Activated naive CD4-positive, alpha-beta T cell treated with anti-CD3 and anti-CD28 coated beads, Interleukin-2, amount 10 ng/mL, durations not matched to agents 7 days and 5 days (primary cell): ENCODE data around the gene RHOH.
A peak's percentile ranks its signal among the peaks of the same experiment; 100 is the strongest.

ENCODE experiments used
- CTCF ChIA-PET: fragments of 350-600 bp; sonication (Branson Sonifier 250); formaldehyde crosslinking; loops from one replicate; lab custom pipeline; 2021; ENCODE audit warnings: antibody characterized with exemption; lab: Charles Lee
- DNase-seq: peaks from one replicate; pipeline ENCODE4 v3.0.0-alpha.2; 2020
- H3K27ac Mint-ChIP-seq: one replicate; pipeline ENCODE4 v1.8.0; 2021; ENCODE audit warnings: mild to moderate bottlenecking, moderate library complexity, mixed read lengths
- H3K27me3 Mint-ChIP-seq: one replicate; pipeline ENCODE4 v1.8.0; 2021; ENCODE audit warnings: mild to moderate bottlenecking, mixed read lengths
- H3K36me3 Mint-ChIP-seq: one replicate; pipeline ENCODE4 v1.8.0; 2021; ENCODE audit warnings: mixed read lengths
- H3K4me1 Mint-ChIP-seq: one replicate; pipeline ENCODE4 v1.8.0; 2021; ENCODE audit warnings: mixed read lengths
- H3K4me3 Mint-ChIP-seq: one replicate; pipeline ENCODE4 v1.8.0; 2021; ENCODE audit warnings: mild to moderate bottlenecking, moderate library complexity, mixed read lengths
- H3K9me3 Mint-ChIP-seq: one replicate; pipeline ENCODE4 v1.8.0; 2021; ENCODE audit warnings: mixed read lengths

The RHOH gene

DNA sequence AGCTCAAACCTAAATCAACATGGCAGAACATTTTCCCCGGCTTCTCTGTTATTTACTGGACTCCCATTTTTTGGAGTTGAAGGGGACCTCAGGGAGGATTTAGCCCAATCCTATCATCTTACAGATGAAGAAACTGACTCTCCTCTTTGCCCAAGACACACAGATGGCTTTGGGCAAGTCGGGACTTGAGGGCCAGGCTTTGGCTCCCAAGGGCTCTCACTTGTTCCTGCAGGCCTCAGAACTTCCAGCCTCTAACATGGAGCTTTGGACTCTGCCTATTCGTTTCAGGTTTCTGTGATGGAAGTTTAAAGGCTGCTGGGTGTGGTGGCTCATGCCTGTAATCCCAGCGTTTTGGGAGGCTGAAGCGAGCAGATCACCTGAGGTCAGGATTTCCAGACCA lies 59.5 kb downstream of the RHOH start:
- Mint-ChIP-seq H3K27me3 (no peaks in the 10 kb centered on the region), H3K36me3 (peaks cover 4% of the 10 kb centered on the region), H3K27ac (peak overlapping the region; percentile 86), H3K9me3 (peaks cover 2% of the 10 kb centered on the region), H3K4me1 (peaks cover 82% of the 10 kb centered on the region), H3K4me3 (no peak overlapping the region)
- no peak for DNase-seq
- CTCF ChIA-PET: interaction anchor here (0.6 to 4.4 kb wide), 6 partner anchors 8 to 55 kb away, joined by 3 to 22 read pairs (median 4); no protein-coding TSS in a partner anchor

DNA sequence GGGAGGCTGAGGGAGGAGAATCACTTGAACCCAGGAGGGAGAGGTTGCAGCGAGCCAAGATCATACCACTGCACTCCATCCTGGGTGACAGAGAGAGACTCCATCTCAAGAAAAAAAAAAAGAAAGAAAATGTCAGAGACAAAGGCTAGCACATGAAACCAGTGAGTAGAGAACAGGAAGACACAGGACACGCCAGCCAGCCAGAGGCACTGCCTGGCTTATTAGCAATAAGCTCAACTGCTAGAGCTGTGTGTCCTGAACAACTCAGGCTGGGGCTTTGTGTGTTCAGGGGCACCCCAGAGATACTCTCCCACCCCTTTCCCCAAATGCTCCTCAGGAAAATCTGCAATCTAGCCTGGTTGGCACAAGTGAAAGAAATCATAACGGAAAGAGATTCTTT lies 60.0 kb downstream of the RHOH start:
- CTCF ChIA-PET: interaction anchor here (0.6 to 4.4 kb wide), 7 partner anchors 9 to 55 kb away, joined by 3 to 22 read pairs (median 4); no protein-coding TSS in a partner anchor
- Mint-ChIP-seq H3K4me3 (peak overlapping the region; percentile 27), H3K4me1 (peaks cover 81% of the 10 kb centered on the region), H3K36me3 (peaks cover 2% of the 10 kb centered on the region), H3K9me3 (peaks cover 2% of the 10 kb centered on the region), H3K27me3 (no peaks in the 10 kb centered on the region), H3K27ac (peak overlapping the region; percentile 85)
- no peak for DNase-seq

DNA sequence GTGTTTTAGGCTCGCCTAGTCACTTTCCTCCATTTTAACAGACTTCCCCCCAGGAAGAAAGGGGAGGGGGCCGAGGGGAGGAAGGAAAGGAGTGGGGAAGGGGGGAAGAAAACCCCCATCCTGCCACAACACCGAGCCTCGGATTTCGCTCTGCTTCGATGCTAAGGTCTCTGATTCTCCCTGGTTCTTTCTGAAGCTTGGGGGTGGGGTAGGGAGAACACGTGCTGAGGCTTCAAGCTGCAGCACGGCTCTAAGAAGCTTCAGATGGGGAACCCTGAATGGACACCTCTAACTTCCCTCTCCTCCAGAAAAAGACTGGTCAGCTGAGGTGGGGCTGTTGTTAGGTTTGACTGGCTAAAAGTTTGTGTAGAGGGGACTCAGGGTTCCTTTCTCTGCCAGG lies 61.8 kb downstream of the RHOH start:
- no peak for DNase-seq
- H3K36me3 Mint-ChIP-seq: peaks cover 2% of the 10 kb centered on the region
- H3K4me3 Mint-ChIP-seq: peak overlapping the region; percentile 28
- peak overlapping the region; percentile 82 for H3K27ac Mint-ChIP-seq
- CTCF ChIA-PET: interaction anchor here (1.0 to 4.4 kb wide), 5 partner anchors 11 to 49 kb away, joined by 3 to 22 read pairs (median 5); no protein-coding TSS in a partner anchor
- peaks cover 79% of the 10 kb centered on the region for H3K4me1 Mint-ChIP-seq
- no peaks in the 10 kb centered on the region for H3K27me3 Mint-ChIP-seq
- peaks cover 2% of the 10 kb centered on the region for H3K9me3 Mint-ChIP-seq

DNA sequence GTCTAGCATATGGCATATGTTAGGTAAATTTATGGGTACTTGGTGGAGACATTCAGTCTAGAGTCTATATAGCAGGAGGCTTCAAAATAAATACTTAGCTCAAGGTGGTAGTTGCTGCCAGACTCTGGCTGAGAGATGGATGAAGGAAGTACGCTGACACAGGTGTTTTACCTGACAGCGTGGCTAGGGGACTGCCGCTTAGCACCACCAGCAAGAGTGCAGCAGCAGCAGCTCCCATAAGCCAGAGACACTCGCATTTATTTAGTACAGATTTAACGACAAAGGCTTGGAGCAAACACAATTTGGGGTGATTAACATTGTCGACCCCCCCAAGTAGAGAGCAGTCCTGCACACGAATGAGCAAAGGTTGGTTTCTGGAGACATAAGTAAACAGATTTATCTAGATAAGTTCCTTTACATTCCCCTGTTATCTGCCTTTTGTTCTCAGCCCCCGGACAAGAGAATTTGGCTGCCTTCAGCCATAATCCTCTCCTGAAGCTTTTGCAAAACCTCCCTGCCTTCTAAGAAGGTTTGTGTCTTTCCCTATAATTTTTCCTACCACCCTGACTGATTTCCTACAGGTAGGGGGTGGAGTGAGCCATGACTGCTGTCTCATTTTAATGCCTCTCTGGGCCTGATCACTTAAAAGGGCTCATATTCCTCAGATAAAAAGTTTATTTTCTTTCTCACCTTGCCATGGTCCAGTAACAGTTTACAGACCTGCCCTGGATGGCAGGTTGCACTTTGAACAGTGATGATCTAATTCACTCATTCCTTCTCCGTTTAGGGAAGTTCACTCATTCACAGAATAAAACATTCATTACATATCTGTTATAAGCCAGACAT lies 64.6 kb downstream of the RHOH start:
- DNase-seq: no peak
- H3K4me3 Mint-ChIP-seq: no peak overlapping the region
- no peak overlapping the region for H3K27ac Mint-ChIP-seq
- H3K4me1 Mint-ChIP-seq: peaks cover 77% of the 10 kb centered on the region
- CTCF ChIA-PET: interaction anchor here (0.9 kb wide), 1 partner anchor 48 kb away, joined by 4 read pairs; no protein-coding TSS in a partner anchor
- peaks cover 4% of the 10 kb centered on the region for H3K36me3 Mint-ChIP-seq
- H3K27me3 Mint-ChIP-seq: no peaks in the 10 kb centered on the region
- H3K9me3 Mint-ChIP-seq: peaks cover 4% of the 10 kb centered on the region

DNA sequence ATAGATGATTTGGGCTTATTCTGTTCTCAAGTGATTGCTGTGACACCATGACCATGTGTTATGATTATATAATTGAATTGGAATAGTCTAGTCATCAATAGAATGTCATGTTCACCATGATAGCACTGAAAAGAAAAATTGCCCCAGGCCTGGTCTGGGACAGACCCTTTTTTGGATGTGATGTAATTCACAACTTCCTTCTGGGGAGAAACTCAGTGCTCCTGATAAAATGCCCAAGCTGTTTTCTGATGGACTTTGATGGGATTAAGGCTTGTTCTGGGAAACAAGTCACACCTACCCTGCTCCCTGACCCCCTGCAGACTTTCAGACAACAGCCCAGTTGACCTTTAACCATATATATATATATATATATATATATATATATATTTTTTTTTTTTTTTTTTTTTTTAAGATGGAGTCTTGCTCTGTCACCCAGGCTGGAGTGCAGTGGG lies 65.3 kb downstream of the RHOH start:
- Mint-ChIP-seq H3K27ac (no peak overlapping the region), H3K4me1 (peaks cover 76% of the 10 kb centered on the region), H3K4me3 (no peak overlapping the region), H3K36me3 (peaks cover 4% of the 10 kb centered on the region), H3K9me3 (peaks cover 4% of the 10 kb centered on the region), H3K27me3 (no peaks in the 10 kb centered on the region)
- DNase-seq: no peak
- CTCF ChIA-PET: no interaction called here

DNA sequence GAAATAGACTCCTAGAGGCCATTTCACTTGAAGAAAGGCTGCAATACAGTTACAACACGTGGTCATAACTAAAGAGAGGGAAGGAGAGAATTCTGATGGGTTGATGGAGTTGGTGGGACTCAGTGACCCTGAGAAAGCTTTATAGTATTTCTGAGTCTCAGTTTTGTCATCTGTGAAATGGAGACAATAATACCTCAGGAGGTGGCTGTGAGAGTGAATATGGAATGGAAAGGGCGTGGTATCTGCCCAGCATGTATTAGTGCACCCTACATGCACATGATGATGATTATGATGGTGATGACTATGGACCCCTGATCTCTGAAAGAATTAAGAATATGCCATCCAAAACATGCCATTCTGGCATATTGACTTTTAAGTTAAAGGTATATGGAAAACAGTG lies 66.0 kb downstream of the RHOH start:
- H3K9me3 Mint-ChIP-seq: peaks cover 4% of the 10 kb centered on the region
- no peak for DNase-seq
- H3K27ac Mint-ChIP-seq: no peak overlapping the region
- peaks cover 4% of the 10 kb centered on the region for H3K36me3 Mint-ChIP-seq
- CTCF ChIA-PET: no interaction called here
- no peak overlapping the region for H3K4me3 Mint-ChIP-seq
- no peaks in the 10 kb centered on the region for H3K27me3 Mint-ChIP-seq
- H3K4me1 Mint-ChIP-seq: peaks cover 75% of the 10 kb centered on the region

DNA sequence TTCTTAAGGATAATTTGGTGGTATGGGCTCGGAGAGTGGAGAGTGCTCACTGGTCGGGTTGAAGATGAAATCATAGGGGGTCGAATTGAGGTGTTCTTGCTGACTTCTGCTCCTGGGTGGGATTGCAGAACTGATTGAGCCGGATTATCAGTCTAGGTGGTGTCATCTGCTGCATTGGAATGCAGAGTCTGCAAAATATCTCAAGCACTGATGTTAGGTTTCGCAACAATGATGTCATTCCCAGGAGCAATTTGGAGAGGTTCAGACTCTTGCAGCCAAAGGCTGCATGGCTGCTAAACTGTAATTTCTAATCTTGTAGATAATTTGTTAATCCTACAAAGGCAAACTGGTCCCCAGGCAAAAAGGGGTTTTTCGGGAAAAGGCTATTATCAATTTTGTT lies 67.7 kb downstream of the RHOH start:
- no peak for DNase-seq
- Mint-ChIP-seq H3K4me1 (peaks cover 60% of the 10 kb centered on the region), H3K27ac (peak overlapping the region; percentile 11), H3K36me3 (peaks cover 4% of the 10 kb centered on the region), H3K9me3 (peaks cover 3% of the 10 kb centered on the region), H3K4me3 (no peak overlapping the region), H3K27me3 (no peaks in the 10 kb centered on the region)
- CTCF ChIA-PET: no interaction called here

DNA sequence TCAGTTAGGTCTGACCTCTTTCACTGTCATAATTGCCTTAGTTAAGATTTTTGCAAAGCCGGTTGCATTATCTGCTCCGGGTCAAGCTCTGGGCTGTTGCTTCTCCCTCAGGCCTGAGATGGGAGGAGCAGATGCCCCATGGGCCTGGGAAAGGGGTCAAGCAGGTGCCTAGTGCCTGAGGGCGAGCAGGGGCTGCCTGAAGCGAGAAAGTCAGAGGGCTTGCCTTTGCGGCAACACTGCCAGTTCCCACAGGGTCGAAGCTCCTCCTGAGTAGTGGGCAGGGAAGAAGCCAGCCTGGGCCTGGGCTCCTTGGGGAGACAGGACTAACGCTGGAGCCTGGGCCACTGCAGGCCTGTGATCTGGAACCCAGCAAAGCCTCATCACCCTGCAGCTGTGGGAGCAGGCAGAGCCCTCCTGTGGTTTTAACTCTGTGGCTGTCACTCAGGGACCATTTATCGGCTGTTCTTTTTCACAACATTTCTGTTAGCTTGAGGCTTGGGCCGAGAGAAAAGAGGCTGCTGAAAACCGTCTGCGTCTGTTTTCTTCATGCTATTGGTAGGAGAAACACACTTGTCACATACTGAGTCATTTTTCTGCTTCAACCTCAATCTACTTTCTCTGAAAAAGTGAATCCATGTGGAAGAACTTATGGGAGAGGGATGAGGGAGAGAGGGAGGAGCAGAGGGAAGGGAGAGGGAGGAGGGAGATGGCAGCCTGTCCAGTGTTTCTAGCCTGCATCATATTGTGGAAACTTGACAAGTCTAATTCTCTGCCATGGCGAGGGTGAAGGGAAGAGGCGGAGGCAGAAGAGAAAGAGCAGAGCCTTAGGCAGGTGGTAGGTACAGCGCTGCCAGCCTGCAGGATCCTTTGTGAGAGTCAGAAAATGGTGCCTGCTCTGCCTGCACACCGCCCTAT lies 68.4 kb downstream of the RHOH start:
- Mint-ChIP-seq H3K36me3 (peaks cover 3% of the 10 kb centered on the region), H3K9me3 (peaks cover 2% of the 10 kb centered on the region), H3K27ac (peak overlapping the region; percentile 81), H3K27me3 (no peaks in the 10 kb centered on the region), H3K4me3 (peak overlapping the region; percentile 50), H3K4me1 (peaks cover 56% of the 10 kb centered on the region)
- CTCF ChIA-PET: interaction anchor here (0.9 kb wide), 1 partner anchor 18 kb away, joined by 3 read pairs; no protein-coding TSS in a partner anchor
- DNase-seq: peak; percentile 51

DNA sequence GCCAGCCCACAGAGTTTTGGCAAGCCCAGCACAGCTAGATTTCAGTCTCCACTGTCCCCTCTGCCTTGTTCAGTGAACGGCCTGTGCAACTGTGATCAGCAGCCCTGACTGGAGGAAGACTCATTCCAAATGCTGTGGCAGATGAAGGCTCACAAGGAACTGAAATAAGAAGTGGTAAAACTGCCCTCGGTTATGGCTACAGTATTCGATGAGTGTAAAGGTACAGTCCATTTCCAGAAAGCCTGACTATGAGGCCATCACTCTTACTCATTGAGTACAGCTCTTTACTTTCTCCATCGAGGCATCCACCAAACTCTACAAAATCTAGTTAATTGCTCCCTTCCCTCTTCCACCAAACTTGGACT lies 69.1 kb downstream of the RHOH start:
- H3K27ac Mint-ChIP-seq: peak overlapping the region; percentile 81
- H3K4me1 Mint-ChIP-seq: peaks cover 55% of the 10 kb centered on the region
- H3K9me3 Mint-ChIP-seq: peaks cover 2% of the 10 kb centered on the region
- no peak overlapping the region for H3K4me3 Mint-ChIP-seq
- CTCF ChIA-PET: interaction anchor here (0.9 kb wide), 1 partner anchor 18 kb away, joined by 3 read pairs; no protein-coding TSS in a partner anchor
- H3K27me3 Mint-ChIP-seq: no peaks in the 10 kb centered on the region
- peaks cover 3% of the 10 kb centered on the region for H3K36me3 Mint-ChIP-seq
- DNase-seq: no peak

DNA sequence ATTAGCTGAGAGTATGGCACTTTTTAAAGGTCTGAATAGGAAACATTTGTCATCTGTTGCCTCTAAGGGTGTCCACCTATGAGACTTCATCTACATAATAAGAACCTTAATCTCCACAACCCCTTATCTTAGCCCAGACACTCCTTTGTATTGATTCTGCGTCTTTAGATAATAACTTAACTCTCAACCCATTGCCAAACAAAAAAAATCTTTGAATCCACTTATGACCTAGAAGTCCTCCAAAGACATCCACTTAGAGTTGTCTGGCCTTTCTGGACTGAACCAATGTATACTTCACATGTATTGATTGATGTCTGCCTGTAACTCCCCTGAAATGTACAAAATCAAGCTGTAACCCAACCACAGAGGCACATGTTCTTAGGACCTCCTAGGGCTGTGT lies 72.3 kb downstream of the RHOH start:
- CTCF ChIA-PET: interaction anchor here (0.9 kb wide), 1 partner anchor 15 kb away, joined by 3 read pairs; no protein-coding TSS in a partner anchor
- H3K27me3 Mint-ChIP-seq: no peaks in the 10 kb centered on the region
- DNase-seq: no peak
- peaks cover 1% of the 10 kb centered on the region for H3K36me3 Mint-ChIP-seq
- no peak overlapping the region for H3K27ac Mint-ChIP-seq
- H3K9me3 Mint-ChIP-seq: no peaks in the 10 kb centered on the region
- no peak overlapping the region for H3K4me3 Mint-ChIP-seq
- peaks cover 34% of the 10 kb centered on the region for H3K4me1 Mint-ChIP-seq

DNA sequence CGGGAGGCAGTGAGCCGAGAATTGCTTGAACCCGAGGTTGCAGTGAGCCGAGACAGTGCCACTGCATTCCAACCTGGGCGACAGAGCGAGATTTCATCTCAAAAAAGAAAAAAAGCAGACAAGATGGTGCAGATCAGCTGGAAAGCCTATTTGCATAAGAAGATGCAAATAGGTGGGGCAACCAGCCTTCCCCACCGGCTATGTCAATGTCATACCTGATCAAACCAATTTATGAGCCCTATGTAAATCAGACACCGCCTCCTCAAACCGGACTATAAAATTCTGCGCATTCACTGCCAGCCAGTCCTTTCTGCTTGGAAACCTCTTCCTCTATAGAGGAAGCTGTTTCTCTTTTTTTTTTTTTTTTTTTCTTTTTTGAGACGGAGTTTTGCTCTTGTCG lies 73.8 kb downstream of the RHOH start:
- Mint-ChIP-seq H3K27me3 (no peaks in the 10 kb centered on the region), H3K4me1 (peaks cover 31% of the 10 kb centered on the region), H3K9me3 (no peaks in the 10 kb centered on the region), H3K4me3 (no peak overlapping the region), H3K27ac (no peak overlapping the region), H3K36me3 (peaks cover 1% of the 10 kb centered on the region)
- CTCF ChIA-PET: no interaction called here
- DNase-seq: no peak

DNA sequence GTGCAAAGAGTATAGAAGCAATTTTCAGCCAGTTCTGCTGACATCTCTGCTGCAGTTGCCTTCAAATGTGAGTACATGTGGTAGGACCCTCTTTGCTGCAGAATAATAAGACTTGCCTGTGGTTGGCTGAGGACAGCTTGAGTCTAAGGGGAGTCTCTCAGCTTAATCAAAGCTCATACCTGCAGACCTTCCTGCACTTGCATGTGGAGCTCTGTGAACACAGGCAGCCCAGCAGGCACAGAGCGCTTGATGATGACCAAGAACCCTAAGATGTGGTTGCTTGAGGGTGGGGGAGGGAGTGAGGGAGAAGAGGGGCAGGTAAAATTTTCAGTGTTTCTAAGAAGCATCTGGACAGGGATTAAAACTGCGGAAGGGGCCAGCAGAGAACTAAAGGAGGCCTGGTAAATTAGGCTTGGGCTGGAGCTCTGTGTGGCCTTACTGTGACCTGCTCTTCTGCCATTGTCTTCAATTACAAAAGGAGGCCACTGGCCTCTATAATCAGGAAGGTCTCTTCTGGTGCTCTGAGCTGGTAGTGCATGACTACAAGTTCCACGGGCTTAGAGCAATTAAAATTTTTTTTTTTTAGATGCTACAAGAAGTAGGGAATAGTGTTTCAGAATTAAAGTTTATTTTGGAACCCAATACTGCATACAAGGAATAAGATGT lies 78.4 kb downstream of the RHOH start:
- no peaks in the 10 kb centered on the region for H3K9me3 Mint-ChIP-seq
- H3K27me3 Mint-ChIP-seq: no peaks in the 10 kb centered on the region
- no peak overlapping the region for H3K4me3 Mint-ChIP-seq
- CTCF ChIA-PET: interaction anchor here (0.8 to 1.2 kb wide), 3 partner anchors 8 to 125 kb away, joined by 3 read pairs; no protein-coding TSS in a partner anchor
- no peak overlapping the region for H3K27ac Mint-ChIP-seq
- DNase-seq: no peak
- no peaks in the 10 kb centered on the region for H3K36me3 Mint-ChIP-seq
- H3K4me1 Mint-ChIP-seq: peaks cover 24% of the 10 kb centered on the region

DNA sequence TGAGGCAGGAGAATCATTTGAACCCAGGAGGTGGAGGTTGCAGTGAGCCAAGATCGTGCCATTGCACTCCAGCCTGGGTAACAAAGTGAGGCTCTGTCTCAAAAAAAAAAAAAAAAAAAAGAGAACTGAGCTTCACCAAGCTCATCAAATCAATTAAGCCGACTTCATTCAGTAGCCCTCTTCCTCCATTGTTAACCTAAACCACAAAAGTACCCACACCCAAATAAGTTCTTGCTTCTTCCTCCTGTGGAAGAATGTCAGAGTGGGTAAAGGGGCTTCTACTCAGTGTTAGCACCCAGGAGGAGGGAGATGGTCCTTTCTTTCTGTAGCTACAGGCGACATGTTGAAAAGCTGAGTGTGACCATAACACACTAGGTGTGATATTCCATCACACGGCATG lies 79.7 kb downstream of the RHOH start:
- DNase-seq: no peak
- Mint-ChIP-seq H3K4me3 (no peak overlapping the region), H3K9me3 (peaks cover 3% of the 10 kb centered on the region), H3K4me1 (peaks cover 32% of the 10 kb centered on the region), H3K36me3 (peaks cover 6% of the 10 kb centered on the region), H3K27me3 (no peaks in the 10 kb centered on the region), H3K27ac (no peak overlapping the region)
- CTCF ChIA-PET: interaction anchor here (1.2 to 1.4 kb wide), 2 partner anchors 9 to 127 kb away, joined by 3 to 5 read pairs; no protein-coding TSS in a partner anchor
